Esophagus muscularis mucosa (tissue), 4 donors: ENCODE data around the gene MMS19. TPM values are rescaled to one million over a fixed set of nuclear protein-coding genes. Genes with fewer than 3 reads are reported as not detected.

Experiments used
- DNase-seq: peaks from one replicate; pipeline ENCODE4 v3.0.0-alpha.2; 2017; ENCODE audit errors: extremely low spot score
- H3K27ac ChIP-seq, 4 donors: fragments of 200-600 bp; sonication (generic); replicated peaks in 1 of 4; 1 replicate in 3 of 4; 2 replicates in 1 of 4; pipeline ENCODE4 v1.5.1; 2016 to 2019; ENCODE audit warnings: mild to moderate bottlenecking in 1 of 4
- H3K27me3 ChIP-seq, 4 donors: fragments of 200-600 bp; sonication (generic); one replicate each; pipeline versions ENCODE4 v1.5.1 to v1.6.0; 2016 to 2019
- H3K36me3 ChIP-seq, 4 donors: fragments of 200-600 bp; sonication (generic); one replicate each; pipeline ENCODE4 v1.5.1; 2016 to 2019
- H3K4me1 ChIP-seq, 4 donors: fragments of 200-600 bp; sonication (generic); one replicate each; pipeline ENCODE4 v1.5.1; 2016 to 2019
- H3K4me3 ChIP-seq, 4 donors: fragments of 200-600 bp; sonication (generic); 1 replicate in 2 of 4; 2 replicates in 2 of 4; pipeline ENCODE4 v1.5.1; 2016 to 2019; ENCODE audit warnings: mild to moderate bottlenecking in 4 of 4, moderate library complexity in 1 of 4
- H3K9me3 ChIP-seq, 4 donors: fragments of 200-600 bp; sonication (generic); 1 replicate in 3 of 4; 2 replicates in 1 of 4; pipeline ENCODE4 v1.5.1; 2016 to 2019
- EP300 ChIP-seq: sonication (generic); formaldehyde crosslinking; IDR thresholded peaks from one replicate; pipeline ENCODE4 v1.6.1; 2017; ENCODE audit warnings: antibody characterized with exemption
- POLR2A ChIP-seq: fragments of 450-650 bp; IDR thresholded peaks from one replicate; pipeline ENCODE4 v1.6.1; 2017; ENCODE audit warnings: antibody characterized with exemption, moderate library complexity, mild to moderate bottlenecking, low read depth
- POLR2AphosphoS5 ChIP-seq, 2 donors: sonication (generic); formaldehyde crosslinking; IDR thresholded peaks; one replicate each; pipeline ENCODE4 v1.6.1; 2017; ENCODE audit warnings: antibody characterized with exemption in 2 of 2
- WGBS: methylation state at CpG from one replicate; pipeline ENCODE4 v1.1.5; 2018; 5-methylcytosine and 5-hydroxymethylcytosine counted together
- intact Hi-C: fragments of 100-400 bp; cut with DNase I; formaldehyde crosslinking; loops from one replicate; pipeline ENCODE4 v1.15.1; 2023
- total RNA-seq, 4 donors: library from RNA; depleted of rRNA; stranded (reverse); fragments of >200 nt; gene quantifications; one replicate each; pipeline versions ENCODE4 v1.1.0 to v1.2.1, GENCODE V29; 2016
- TF ChIP-seq, protein P1 (sequence below), 3 experiments: fragments of 200-600 bp in 2 of 3; fragments of 450-650 bp in 1 of 3; sonication (generic) in 2 of 3; IDR thresholded peaks; one replicate each; pipeline ENCODE4 v1.5.1; 2017 to 2019; ENCODE audit warnings: antibody characterized with exemption in 3 of 3, mild to moderate bottlenecking in 2 of 3, moderate library complexity in 1 of 3

MMS19 gene, protein sequence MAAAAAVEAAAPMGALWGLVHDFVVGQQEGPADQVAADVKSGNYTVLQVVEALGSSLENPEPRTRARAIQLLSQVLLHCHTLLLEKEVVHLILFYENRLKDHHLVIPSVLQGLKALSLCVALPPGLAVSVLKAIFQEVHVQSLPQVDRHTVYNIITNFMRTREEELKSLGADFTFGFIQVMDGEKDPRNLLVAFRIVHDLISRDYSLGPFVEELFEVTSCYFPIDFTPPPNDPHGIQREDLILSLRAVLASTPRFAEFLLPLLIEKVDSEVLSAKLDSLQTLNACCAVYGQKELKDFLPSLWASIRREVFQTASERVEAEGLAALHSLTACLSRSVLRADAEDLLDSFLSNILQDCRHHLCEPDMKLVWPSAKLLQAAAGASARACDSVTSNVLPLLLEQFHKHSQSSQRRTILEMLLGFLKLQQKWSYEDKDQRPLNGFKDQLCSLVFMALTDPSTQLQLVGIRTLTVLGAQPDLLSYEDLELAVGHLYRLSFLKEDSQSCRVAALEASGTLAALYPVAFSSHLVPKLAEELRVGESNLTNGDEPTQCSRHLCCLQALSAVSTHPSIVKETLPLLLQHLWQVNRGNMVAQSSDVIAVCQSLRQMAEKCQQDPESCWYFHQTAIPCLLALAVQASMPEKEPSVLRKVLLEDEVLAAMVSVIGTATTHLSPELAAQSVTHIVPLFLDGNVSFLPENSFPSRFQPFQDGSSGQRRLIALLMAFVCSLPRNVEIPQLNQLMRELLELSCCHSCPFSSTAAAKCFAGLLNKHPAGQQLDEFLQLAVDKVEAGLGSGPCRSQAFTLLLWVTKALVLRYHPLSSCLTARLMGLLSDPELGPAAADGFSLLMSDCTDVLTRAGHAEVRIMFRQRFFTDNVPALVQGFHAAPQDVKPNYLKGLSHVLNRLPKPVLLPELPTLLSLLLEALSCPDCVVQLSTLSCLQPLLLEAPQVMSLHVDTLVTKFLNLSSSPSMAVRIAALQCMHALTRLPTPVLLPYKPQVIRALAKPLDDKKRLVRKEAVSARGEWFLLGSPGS
- 10 to 100 TPM; 46.9 to 51.4 (median 48.6) TPM for total RNA-seq

DNA sequence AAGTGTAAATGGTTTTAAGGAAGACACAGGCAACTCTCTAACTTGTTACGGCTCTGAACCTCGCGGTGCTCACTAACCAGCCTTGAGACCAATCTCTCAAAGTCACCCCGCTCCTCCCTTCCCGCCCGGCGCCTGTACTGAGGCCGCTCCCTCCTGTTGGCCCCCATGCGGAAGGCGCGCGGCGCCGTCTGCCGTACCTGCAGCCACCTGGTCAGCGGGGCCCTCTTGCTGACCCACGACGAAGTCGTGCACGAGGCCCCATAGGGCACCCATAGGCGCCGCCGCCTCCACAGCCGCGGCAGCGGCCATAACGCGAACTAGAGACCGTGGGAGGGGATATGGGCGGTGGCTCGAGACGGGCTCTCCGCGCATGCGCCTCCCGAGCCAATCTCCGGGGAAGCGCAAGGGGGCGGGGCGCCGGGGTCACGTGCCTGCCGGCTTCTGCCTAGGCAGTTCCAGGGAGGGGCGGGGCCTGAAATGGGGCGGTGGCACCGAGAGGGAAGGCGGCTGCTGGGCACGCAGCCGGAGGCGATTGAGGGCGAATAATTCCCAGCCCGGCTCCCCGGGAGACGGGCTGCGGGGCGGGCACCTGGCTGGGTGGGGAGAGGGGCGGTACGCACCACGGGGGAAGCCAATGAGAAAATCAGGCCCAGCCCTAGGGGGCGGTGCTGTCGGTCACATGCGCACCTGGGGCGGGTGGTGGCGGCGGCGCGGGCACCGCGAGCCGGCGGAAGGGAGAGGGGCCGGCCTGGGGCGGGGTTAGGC, at the start of gene MMS19:
TSS of gene MMS19 (minus strand) at position 347 of the 765 bp plus-strand sequence. CDS start at position 309, 38 bp downstream.
- H3K4me1 ChIP-seq: peaks cover 52 to 62% (median 60%) of the 10 kb centered on the region in 4 donors
- peaks cover 0 to 3% (median 0%) of the 10 kb centered on the region in 4 donors for H3K36me3 ChIP-seq
- 0% methylated on average over 13 of the region's 73 CpGs for WGBS
- peak; percentile 100 for DNase-seq
- no peaks in the 10 kb centered on the region for H3K27me3 ChIP-seq
- peak within 1 kb of the TSS; percentile 91 to 96 (median 94) for H3K27ac ChIP-seq
- H3K4me3 ChIP-seq: peak within 1 kb of the TSS; percentile 86 to 97 (median 90)
- intact Hi-C loops: loop anchor here (5.0 kb wide), 2 partner anchors 36 to 54 kb away; no protein-coding TSS in a partner anchor
- no peak for TF ChIP-seq EP300
- peak; percentile 84 to 87 for TF ChIP-seq POLR2AphosphoS5 (IDR thresholded peaks at IDR 0.05)
- peak; percentile 74 for TF ChIP-seq POLR2A
- no peaks in the 10 kb centered on the region for H3K9me3 ChIP-seq

DNA sequence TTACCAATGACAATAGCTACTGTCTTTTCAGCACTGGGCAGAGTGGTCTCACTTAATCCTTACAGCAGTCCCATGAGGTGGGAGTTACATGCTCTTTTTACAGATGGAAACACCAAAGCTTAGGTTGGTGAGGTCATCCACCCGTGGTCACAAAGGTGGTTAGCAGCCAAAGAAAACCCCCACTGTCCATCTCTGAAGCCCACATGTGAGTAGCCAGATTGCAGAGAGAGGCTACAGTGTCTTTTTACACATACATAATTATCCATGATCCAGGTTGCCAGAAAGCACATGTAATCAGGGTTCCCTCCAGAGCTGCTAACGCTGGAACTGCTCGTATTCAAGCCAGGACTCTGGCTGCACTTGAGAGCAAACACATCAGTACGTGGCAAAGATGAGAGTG, 49.7 kb upstream of the MMS19 start:
- Histone ChIP-seq H3K36me3 (no peaks in the 10 kb centered on the region), H3K9me3 (no peaks in the 10 kb centered on the region), H3K27me3 (no peaks in the 10 kb centered on the region), H3K27ac (no peak overlapping the region), H3K4me1 (peaks cover 35 to 47% (median 42%) of the 10 kb centered on the region in 4 donors), H3K4me3 (no peak overlapping the region)
- intact Hi-C loops: no loop called here
- TF ChIP-seq POLR2AphosphoS5 (IDR thresholded peaks at IDR 0.05): no peak
- no peak for TF ChIP-seq POLR2A
- TF ChIP-seq EP300: no peak
- TF ChIP-seq, protein P1, sequence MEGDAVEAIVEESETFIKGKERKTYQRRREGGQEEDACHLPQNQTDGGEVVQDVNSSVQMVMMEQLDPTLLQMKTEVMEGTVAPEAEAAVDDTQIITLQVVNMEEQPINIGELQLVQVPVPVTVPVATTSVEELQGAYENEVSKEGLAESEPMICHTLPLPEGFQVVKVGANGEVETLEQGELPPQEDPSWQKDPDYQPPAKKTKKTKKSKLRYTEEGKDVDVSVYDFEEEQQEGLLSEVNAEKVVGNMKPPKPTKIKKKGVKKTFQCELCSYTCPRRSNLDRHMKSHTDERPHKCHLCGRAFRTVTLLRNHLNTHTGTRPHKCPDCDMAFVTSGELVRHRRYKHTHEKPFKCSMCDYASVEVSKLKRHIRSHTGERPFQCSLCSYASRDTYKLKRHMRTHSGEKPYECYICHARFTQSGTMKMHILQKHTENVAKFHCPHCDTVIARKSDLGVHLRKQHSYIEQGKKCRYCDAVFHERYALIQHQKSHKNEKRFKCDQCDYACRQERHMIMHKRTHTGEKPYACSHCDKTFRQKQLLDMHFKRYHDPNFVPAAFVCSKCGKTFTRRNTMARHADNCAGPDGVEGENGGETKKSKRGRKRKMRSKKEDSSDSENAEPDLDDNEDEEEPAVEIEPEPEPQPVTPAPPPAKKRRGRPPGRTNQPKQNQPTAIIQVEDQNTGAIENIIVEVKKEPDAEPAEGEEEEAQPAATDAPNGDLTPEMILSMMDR (IDR thresholded peaks at IDR 0.05): no peak
- WGBS: 62% methylated on average over 4 of the region's 4 CpGs
- DNase-seq: no peak

DNA sequence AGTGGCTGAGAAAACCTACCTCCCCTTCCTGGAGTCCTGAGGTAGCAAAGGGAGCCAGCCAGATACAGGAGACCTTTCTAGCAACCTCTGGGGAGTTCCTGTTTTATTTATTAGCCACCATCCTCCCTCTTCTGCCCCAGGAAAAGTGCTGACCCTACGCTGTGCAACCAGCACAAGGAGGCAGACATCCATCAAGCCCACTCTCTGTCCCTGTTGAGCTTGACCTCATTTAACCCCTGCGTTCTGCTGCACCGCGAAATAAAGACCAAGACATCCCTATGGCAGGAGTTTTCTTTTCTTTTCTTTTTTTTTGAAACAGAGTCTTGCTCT, 49.0 kb upstream of the MMS19 start:
- TF ChIP-seq POLR2A: no peak
- TF ChIP-seq, protein P1 (IDR thresholded peaks at IDR 0.05): no peak
- TF ChIP-seq EP300: no peak
- no peak for TF ChIP-seq POLR2AphosphoS5 (IDR thresholded peaks at IDR 0.05)
- Histone ChIP-seq H3K9me3 (no peaks in the 10 kb centered on the region), H3K4me3 (no peak overlapping the region), H3K27ac (no peak overlapping the region), H3K36me3 (no peaks in the 10 kb centered on the region), H3K27me3 (no peaks in the 10 kb centered on the region), H3K4me1 (peaks cover 42 to 53% (median 48%) of the 10 kb centered on the region in 4 donors)
- no peak for DNase-seq
- intact Hi-C loops: no loop called here
- WGBS: 76% methylated on average over 4 of the region's 4 CpGs

DNA sequence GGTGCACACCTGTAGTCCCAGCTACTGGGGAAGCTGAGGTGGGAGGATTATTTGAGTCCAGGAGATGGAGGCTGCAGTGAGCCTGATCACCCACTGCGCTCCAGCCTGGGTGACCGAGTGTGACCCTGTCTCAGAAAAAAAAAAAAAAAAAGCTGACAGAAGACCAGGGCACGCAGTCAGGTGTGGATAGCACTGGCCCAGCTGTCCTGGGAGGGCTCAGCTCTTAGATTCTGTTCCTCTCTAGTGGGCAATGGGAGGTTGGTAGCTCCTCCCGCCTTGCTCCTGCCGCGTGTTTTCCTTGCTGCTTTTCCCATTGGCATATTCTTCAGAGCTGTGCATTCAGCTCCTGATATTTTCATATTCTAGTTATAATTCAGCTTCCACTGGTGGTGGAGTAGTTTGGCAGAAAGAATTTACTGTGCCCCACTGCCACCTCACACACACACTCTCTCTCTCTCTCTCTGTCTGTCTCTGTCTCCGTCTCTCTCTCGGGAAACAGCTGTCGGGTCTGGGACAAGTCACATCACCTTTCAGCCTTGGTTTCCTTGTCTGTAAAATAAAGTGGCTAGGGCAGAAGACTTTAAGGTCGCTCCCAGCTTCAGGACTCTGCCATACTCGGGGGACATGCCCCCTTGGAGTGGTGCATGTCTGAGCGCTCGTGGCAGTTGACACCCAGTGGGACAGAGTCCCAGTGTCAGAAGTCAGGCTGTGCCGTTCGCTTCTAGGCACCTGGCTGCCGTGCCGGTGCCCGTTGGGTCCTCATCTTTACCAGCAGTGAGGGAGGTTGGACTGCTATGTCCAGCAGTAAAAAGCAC, 48.4 kb upstream of the MMS19 start:
- Histone ChIP-seq H3K27ac (no peak overlapping the region), H3K4me1 (peaks cover 48 to 59% (median 53%) of the 10 kb centered on the region in 4 donors), H3K36me3 (no peaks in the 10 kb centered on the region), H3K27me3 (no peaks in the 10 kb centered on the region), H3K9me3 (no peaks in the 10 kb centered on the region), H3K4me3 (no peak overlapping the region)
- intact Hi-C loops: no loop called here
- 82% methylated on average over 18 of the region's 18 CpGs for WGBS
- no peak for DNase-seq
- no peak for TF ChIP-seq POLR2AphosphoS5 (IDR thresholded peaks at IDR 0.05)
- no peak for TF ChIP-seq EP300
- TF ChIP-seq, protein P1 (IDR thresholded peaks at IDR 0.05): no peak
- TF ChIP-seq POLR2A: no peak
